Ishikawa (cell line): ENCODE results near the gene SLC29A2.

ENCODE experiments used
- CEBPB ChIP-seq: IDR thresholded peaks from 2 replicates; pipeline ENCODE4 v1.6.1; 2012
- CREB1 ChIP-seq: IDR thresholded peaks from 2 replicates; pipeline ENCODE4 v1.6.1; 2012; ENCODE audit warnings: low read depth
- EGR1 ChIP-seq: IDR thresholded peaks from 2 replicates; pipeline ENCODE4 v1.6.1; 2012
- EP300 ChIP-seq: IDR thresholded peaks from 2 replicates; pipeline ENCODE4 v1.6.1; 2012; ENCODE audit warnings: borderline replicate concordance
- FOXM1 ChIP-seq: IDR thresholded peaks from 2 replicates; pipeline ENCODE4 v1.6.1; 2012; ENCODE audit warnings: low read depth, borderline replicate concordance
- NFIC ChIP-seq: IDR thresholded peaks from 2 replicates; pipeline ENCODE4 v1.6.1; 2012
- RAD21 ChIP-seq: IDR thresholded peaks from 2 replicates; pipeline ENCODE4 v1.6.1; 2012; ENCODE audit warnings: low read depth
- TAF1 ChIP-seq: IDR thresholded peaks from 2 replicates; pipeline ENCODE4 v1.6.1; 2012; ENCODE audit warnings: low read depth, mild to moderate bottlenecking
- TCF12 ChIP-seq: IDR thresholded peaks from 2 replicates; pipeline ENCODE4 v1.6.1; 2012; ENCODE audit warnings: low read depth
- TEAD4 ChIP-seq: IDR thresholded peaks from 2 replicates; pipeline ENCODE4 v1.6.1; 2012
- YY1 ChIP-seq: IDR thresholded peaks from 2 replicates; pipeline ENCODE4 v1.6.1; 2012; ENCODE audit warnings: low read depth
- ZBTB7A ChIP-seq: IDR thresholded peaks from 2 replicates; pipeline ENCODE4 v1.6.1; 2012; ENCODE audit warnings: low read depth
- TF ChIP-seq, protein P1 (sequence below): IDR thresholded peaks from 2 replicates; pipeline ENCODE4 v1.6.1; 2012
- TF ChIP-seq, protein P2 (sequence below): IDR thresholded peaks from 2 replicates; pipeline ENCODE4 v1.6.1; 2012
- TF ChIP-seq, protein P3 (sequence below): IDR thresholded peaks from 2 replicates; pipeline ENCODE4 v1.6.1; 2012; ENCODE audit warnings: low read depth, mild to moderate bottlenecking

The SLC29A2 gene

DNA sequence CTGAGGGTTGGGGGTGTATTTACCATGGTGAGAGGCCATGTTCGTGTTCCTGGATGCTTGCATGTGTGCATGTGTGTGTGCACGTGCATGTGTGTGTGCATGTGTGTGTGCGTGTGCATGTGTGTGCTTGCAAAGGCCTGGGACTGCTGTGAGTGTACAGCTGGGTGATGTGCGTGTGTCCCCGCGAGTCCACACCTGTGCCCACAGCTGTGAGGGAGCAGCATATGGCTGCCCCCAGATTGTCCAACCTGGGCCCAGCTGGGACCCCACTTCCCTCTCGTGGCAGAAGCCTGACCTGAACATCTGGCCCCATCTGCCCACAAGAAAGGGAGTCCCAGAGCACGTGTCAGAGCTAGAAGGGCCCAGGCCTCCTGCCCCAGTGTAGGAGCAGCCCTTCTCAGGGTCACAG, 46.3 kb downstream of the SLC29A2 start:
- TF ChIP-seq FOXM1 (no peak), ZBTB7A (no peak), TAF1 (no peak), EP300 (no peak), CREB1 (no peak), YY1 (no peak), TCF12 (no peak), RAD21 (no peak), NFIC (no peak), TEAD4 (no peak)
- TF ChIP-seq, protein P1, sequence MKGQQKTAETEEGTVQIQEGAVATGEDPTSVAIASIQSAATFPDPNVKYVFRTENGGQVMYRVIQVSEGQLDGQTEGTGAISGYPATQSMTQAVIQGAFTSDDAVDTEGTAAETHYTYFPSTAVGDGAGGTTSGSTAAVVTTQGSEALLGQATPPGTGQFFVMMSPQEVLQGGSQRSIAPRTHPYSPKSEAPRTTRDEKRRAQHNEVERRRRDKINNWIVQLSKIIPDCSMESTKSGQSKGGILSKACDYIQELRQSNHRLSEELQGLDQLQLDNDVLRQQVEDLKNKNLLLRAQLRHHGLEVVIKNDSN: no peak

- no peak for TF ChIP-seq TCF12
- TF ChIP-seq CREB1: no peak
- TF ChIP-seq FOXM1: no peak
- no peak for TF ChIP-seq CEBPB
- TF ChIP-seq ZBTB7A: no peak
- TF ChIP-seq, protein P1: no peak
- TF ChIP-seq EGR1: no peak
- no peak for TF ChIP-seq RAD21
- TF ChIP-seq, protein P2, sequence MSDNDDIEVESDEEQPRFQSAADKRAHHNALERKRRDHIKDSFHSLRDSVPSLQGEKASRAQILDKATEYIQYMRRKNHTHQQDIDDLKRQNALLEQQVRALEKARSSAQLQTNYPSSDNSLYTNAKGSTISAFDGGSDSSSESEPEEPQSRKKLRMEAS: no peak
- TF ChIP-seq YY1: no peak
- TF ChIP-seq, protein P3, sequence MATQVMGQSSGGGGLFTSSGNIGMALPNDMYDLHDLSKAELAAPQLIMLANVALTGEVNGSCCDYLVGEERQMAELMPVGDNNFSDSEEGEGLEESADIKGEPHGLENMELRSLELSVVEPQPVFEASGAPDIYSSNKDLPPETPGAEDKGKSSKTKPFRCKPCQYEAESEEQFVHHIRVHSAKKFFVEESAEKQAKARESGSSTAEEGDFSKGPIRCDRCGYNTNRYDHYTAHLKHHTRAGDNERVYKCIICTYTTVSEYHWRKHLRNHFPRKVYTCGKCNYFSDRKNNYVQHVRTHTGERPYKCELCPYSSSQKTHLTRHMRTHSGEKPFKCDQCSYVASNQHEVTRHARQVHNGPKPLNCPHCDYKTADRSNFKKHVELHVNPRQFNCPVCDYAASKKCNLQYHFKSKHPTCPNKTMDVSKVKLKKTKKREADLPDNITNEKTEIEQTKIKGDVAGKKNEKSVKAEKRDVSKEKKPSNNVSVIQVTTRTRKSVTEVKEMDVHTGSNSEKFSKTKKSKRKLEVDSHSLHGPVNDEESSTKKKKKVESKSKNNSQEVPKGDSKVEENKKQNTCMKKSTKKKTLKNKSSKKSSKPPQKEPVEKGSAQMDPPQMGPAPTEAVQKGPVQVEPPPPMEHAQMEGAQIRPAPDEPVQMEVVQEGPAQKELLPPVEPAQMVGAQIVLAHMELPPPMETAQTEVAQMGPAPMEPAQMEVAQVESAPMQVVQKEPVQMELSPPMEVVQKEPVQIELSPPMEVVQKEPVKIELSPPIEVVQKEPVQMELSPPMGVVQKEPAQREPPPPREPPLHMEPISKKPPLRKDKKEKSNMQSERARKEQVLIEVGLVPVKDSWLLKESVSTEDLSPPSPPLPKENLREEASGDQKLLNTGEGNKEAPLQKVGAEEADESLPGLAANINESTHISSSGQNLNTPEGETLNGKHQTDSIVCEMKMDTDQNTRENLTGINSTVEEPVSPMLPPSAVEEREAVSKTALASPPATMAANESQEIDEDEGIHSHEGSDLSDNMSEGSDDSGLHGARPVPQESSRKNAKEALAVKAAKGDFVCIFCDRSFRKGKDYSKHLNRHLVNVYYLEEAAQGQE: no peak
- no peak for TF ChIP-seq NFIC
- TF ChIP-seq TEAD4: no peak
- no peak for TF ChIP-seq EP300
- no peak for TF ChIP-seq TAF1
Measured at GRCh38 chr11:66324664-66325063, 46.9 kb downstream of the SLC29A2 start.

- TF ChIP-seq EP300 (no peak), TCF12 (no peak), TEAD4 (no peak), RAD21 (no peak), FOXM1 (no peak), TAF1 (no peak), CREB1 (no peak), CEBPB (no peak), ZBTB7A (no peak), EGR1 (no peak), YY1 (no peak), NFIC (no peak)
- TF ChIP-seq, protein P3: no peak
- TF ChIP-seq, protein P2: no peak
- TF ChIP-seq, protein P1: no peak
Measured at GRCh38 chr11:66323684-66324083, 47.9 kb downstream of the SLC29A2 start.

GRCh38 chr11:66322732-66323427, 48.7 kb downstream of the SLC29A2 start:
- TF ChIP-seq EP300 (no peak), EGR1 (no peak), ZBTB7A (no peak), NFIC (no peak), TAF1 (no peak), TEAD4 (no peak), CREB1 (no peak), RAD21 (no peak), CEBPB (no peak), FOXM1 (no peak), TCF12 (no peak), YY1 (no peak)
- TF ChIP-seq, protein P2: no peak
- TF ChIP-seq, protein P3: no peak
- TF ChIP-seq, protein P1: no peak
